BJ (cell line): ENCODE measurements around the gene UMAD1. TPM values are rescaled to one million over a fixed set of nuclear protein-coding genes. Genes with fewer than 3 reads are reported as not detected.

Experiments used
- CTCF ChIA-PET: fragments of 350-600 bp; formaldehyde crosslinking; extraction: SDS; loops from one replicate; lab custom pipeline; 2021; ENCODE audit warnings: antibody characterized with exemption, inconsistent platforms; lab: Yijun Ruan, JAX
- POLR2A ChIA-PET: fragments of 300-600 bp; sonication (Branson Sonifier 250); formaldehyde crosslinking; extraction: SDS; loops from one replicate; lab custom pipeline; 2021; ENCODE audit warnings: antibody characterized with exemption; lab: Charles Lee
- DNase-seq: peaks from one replicate; pipeline ENCODE4 v3.0.0-alpha.2; 2011; ENCODE audit warnings: low read depth
- H3K27me3 ChIP-seq: 2 replicates; pipeline ENCODE4 v1.6.0; 2011; ENCODE audit warnings: low read length; ENCODE audit not compliant: control insufficient read depth, insufficient read depth
- H3K36me3 ChIP-seq: 2 replicates; pipeline ENCODE4 v1.5.1; 2011; ENCODE audit warnings: low read length; ENCODE audit not compliant: control insufficient read depth, insufficient read depth
- H3K4me3 ChIP-seq: 2 replicates; pipeline ENCODE4 v1.5.1; 2011; ENCODE audit warnings: low read depth, mild to moderate bottlenecking, control low read depth, low read length
- polyA plus RNA-seq: library from polyadenylated mRNA; depleted of rRNA; stranded (reverse); fragments of >200 nt; gene quantifications from 2 replicates; pipeline ENCODE4 v1.2.3, GENCODE V29; 2011
- TF ChIP-seq, protein P1 (sequence below): IDR thresholded peaks from 2 replicates; pipeline ENCODE4 v1.5.1; 2011; ENCODE audit warnings: low read depth, mild to moderate bottlenecking, control low read depth, inconsistent platforms, low read length, moderate library complexity; ENCODE audit not compliant: insufficient read depth

Gene UMAD1
- polyA plus RNA-seq, 1 experiment: 10.1 TPM

DNA sequence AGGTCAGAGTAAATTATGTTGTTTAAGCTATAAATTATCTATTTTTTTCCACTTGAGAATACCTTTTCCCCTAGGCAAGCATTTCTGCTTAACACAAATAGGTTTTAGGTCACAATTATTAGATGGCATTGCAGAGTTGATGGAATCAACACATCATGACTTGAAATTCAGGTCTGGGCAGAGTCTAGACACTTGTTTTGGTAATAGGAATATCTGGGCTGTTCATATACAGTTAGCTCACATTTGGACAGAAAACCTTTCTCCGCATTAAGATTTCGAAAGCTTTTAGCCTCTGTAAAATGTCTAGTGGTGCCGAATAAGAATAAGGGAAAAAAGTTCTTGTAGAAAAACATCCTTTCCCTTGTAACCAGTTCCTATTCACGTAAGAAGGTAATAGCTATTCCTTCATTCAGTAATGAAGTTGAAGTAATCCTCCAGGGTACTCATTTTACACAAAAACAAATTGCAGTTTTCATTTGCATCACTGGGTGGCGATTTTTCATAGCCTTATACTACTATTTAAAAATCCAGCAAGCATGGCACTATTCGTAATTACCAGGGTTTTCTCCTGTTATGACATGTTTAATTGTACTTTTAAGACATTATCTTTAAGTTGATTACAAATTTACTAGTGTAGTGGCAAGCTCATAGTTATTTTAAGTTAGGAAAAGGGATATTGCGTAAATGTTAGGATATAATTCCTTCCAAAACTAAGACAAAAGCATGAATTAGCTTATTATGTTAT lies 40.8 kb downstream of the UMAD1 start:
- Histone ChIP-seq H3K36me3 (no peaks in the 10 kb centered on the region), H3K27me3 (no peaks in the 10 kb centered on the region), H3K4me3 (no peak overlapping the region)
- DNase-seq: peak; percentile 12
- CTCF ChIA-PET: interaction anchor here (0.6 to 3.6 kb wide), 23 partner anchors 9 to 536 kb away, joined by 3 to 45 read pairs (median 3); no protein-coding TSS in a partner anchor
- TF ChIP-seq, protein P1, sequence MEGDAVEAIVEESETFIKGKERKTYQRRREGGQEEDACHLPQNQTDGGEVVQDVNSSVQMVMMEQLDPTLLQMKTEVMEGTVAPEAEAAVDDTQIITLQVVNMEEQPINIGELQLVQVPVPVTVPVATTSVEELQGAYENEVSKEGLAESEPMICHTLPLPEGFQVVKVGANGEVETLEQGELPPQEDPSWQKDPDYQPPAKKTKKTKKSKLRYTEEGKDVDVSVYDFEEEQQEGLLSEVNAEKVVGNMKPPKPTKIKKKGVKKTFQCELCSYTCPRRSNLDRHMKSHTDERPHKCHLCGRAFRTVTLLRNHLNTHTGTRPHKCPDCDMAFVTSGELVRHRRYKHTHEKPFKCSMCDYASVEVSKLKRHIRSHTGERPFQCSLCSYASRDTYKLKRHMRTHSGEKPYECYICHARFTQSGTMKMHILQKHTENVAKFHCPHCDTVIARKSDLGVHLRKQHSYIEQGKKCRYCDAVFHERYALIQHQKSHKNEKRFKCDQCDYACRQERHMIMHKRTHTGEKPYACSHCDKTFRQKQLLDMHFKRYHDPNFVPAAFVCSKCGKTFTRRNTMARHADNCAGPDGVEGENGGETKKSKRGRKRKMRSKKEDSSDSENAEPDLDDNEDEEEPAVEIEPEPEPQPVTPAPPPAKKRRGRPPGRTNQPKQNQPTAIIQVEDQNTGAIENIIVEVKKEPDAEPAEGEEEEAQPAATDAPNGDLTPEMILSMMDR: peak; percentile 60
- POLR2A ChIA-PET: no interaction called here

DNA sequence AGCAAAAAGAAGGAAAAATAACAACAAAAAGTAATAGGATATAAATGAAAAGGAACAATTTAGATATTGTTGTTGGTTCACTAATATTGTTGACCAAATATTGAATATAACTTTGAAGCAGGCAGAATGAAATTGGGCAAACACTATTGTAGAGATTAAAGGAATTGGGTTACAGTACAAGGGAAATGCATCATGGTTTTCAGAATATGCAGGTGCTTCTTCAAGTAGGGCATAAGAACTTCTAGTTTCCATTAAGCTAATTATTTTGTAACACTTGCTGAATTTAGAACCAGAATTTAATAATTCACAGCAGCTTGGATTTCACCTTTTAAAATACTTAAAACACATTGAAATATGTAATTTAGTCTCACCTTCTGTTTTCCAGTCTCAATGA lies 41.4 kb downstream of the UMAD1 start:
- no peaks in the 10 kb centered on the region for H3K36me3 ChIP-seq
- no peak for DNase-seq
- CTCF ChIA-PET: interaction anchor here (0.6 to 3.6 kb wide), 14 partner anchors 10 to 532 kb away, joined by 3 to 45 read pairs (median 4); no protein-coding TSS in a partner anchor
- no peaks in the 10 kb centered on the region for H3K27me3 ChIP-seq
- POLR2A ChIA-PET: no interaction called here
- TF ChIP-seq, protein P1: no peak
- H3K4me3 ChIP-seq: no peak overlapping the region

DNA sequence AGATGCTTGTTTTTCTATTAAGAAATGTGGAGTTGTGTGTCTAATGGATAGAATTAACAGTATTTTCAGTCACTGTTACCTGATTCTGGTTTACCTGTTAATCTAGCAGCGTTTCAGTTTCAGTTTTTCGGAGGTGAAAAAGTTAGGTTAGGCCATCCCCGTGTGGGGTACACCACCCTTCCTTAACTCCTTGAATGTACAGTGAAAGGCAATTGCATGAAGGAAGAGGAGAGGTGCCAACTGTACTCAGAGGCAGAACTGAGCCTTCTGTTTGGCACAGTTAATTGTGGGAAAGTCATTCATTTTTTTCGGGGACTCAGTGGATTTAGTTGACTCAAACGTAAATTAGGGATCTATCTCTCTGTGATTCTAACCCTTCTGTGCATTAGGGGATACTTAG lies 42.3 kb downstream of the UMAD1 start:
- TF ChIP-seq, protein P1: no peak
- no peak for DNase-seq
- H3K4me3 ChIP-seq: no peak overlapping the region
- no peaks in the 10 kb centered on the region for H3K27me3 ChIP-seq
- H3K36me3 ChIP-seq: no peaks in the 10 kb centered on the region
- CTCF ChIA-PET: interaction anchor here (0.8 to 3.6 kb wide), 3 partner anchors 47 to 407 kb away, joined by 3 to 45 read pairs (median 3); no protein-coding TSS in a partner anchor
- POLR2A ChIA-PET: no interaction called here

DNA sequence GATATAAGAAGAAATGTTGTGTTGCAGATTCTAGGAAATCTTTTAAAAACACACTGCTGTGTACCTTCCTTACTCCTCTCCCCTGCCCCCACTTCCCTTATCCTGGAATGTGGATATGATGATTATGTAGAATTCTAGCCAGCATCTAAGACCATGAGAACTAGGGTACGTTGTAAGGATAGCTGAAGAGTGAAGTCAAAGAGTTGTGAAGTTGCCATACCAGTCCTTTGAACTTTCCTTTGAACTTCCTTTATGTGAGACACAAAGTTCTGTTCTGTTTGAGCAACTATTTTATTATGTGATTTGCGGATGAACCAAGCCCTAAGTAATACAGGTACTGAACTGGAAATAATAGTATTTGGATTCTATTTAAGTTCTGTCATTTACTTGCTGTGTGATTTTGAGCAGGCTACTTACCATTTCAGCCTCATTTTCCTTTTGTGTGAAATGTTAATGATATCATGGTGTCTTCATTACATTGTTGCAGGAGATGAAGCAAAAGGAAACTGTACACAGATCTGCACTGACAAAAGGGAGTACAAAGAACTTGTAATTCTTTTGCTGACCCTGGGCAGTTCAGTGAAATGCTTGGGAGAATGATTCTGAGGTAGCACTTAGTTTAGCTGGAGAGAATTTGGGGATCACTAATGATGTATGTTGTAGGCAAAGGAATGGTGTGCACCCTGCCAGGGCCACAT lies 46.4 kb downstream of the UMAD1 start:
- no peak overlapping the region for H3K4me3 ChIP-seq
- CTCF ChIA-PET: interaction anchor here (0.7 to 2.2 kb wide), 3 partner anchors 35 to 530 kb away, joined by 3 to 6 read pairs (median 3); no protein-coding TSS in a partner anchor
- POLR2A ChIA-PET: no interaction called here
- no peaks in the 10 kb centered on the region for H3K36me3 ChIP-seq
- DNase-seq: no peak
- no peaks in the 10 kb centered on the region for H3K27me3 ChIP-seq
- TF ChIP-seq, protein P1: no peak

DNA sequence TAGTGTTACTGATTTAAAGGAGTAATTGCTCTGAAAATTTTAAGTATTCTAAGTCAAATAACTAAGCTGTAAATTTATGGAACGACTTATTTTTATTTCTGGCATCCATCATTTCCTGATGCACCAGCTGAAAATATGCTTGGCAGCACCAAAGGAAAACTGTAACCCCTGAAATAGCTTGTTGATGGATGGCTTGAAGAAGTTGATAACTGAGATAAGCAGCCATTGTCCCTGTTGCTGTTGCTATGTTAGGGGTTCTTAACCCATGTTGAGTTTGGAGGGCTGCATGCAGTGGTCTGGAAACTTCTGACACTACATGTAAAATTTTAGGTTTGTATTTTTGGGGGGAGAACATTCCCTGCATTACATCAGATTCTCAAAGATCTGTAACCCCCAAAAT lies 47.2 kb downstream of the UMAD1 start:
- H3K27me3 ChIP-seq: no peaks in the 10 kb centered on the region
- no peak overlapping the region for H3K4me3 ChIP-seq
- H3K36me3 ChIP-seq: no peaks in the 10 kb centered on the region
- TF ChIP-seq, protein P1: no peak
- DNase-seq: no peak
- POLR2A ChIA-PET: no interaction called here
- CTCF ChIA-PET: interaction anchor here (0.6 to 2.2 kb wide), 4 partner anchors 34 to 529 kb away, joined by 3 to 6 read pairs (median 3); no protein-coding TSS in a partner anchor
